ENCODE measurements around the gene FERMT3.
"Not testable (repeated sequence)": the region's sequence is repeated elsewhere in the genome, so short reads cannot be mapped to it uniquely, and the experiment has no call there.

The FERMT3 gene

GRCh38 chr11:64206457-64207255, at the start of gene FERMT3:
Gene FERMT3, plus strand, starts transcription at chr11:64206721. Its CDS starts 644 bp downstream, at chr11:64207365.
- no peak for DNase-seq

- DNase-seq = no peak
These were observed 48.7 kb upstream of the FERMT3 start for GRCh38 chr11:64157631-64158394.

GRCh38 chr11:64161037-64161436, 45.5 kb upstream of the FERMT3 start:
- DNase-seq = no peak

GRCh38 chr11:64162769-64163168, 43.8 kb upstream of the FERMT3 start:
- DNase-seq = not testable (repeated sequence)

GRCh38 chr11:64163951-64164350, 42.6 kb upstream of the FERMT3 start:
- DNase-seq = no peak

- no peak for DNase-seq
These were observed 41.9 kb upstream of the FERMT3 start for GRCh38 chr11:64164392-64165312.

GRCh38 chr11:64165481-64165841, 41.1 kb upstream of the FERMT3 start:
- DNase-seq = no peak

- peak; percentile 96 for DNase-seq
These were observed 40.5 kb upstream of the FERMT3 start, which contains the start of gene MACROD1 for GRCh38 chr11:64165842-64166635. Gene MACROD1, minus strand, starts transcription at chr11:64166113. Its CDS starts 119 bp downstream, at chr11:64165994.

GRCh38 chr11:64170419-64170818, 36.1 kb upstream of the FERMT3 start:
- no peak for DNase-seq

- DNase-seq = no peak
These were observed 32.7 kb upstream of the FERMT3 start for GRCh38 chr11:64173616-64174355.

GRCh38 chr11:64176751-64177150, 29.8 kb upstream of the FERMT3 start:
- no peak for DNase-seq

GRCh38 chr11:64178203-64178602, 28.3 kb upstream of the FERMT3 start:
- DNase-seq = no peak

- DNase-seq = no peak
These were observed 27.4 kb upstream of the FERMT3 start for GRCh38 chr11:64178951-64179639.

- no peak for DNase-seq
These were observed 25.6 kb upstream of the FERMT3 start for GRCh38 chr11:64180891-64181290.

GRCh38 chr11:64181506-64182411, 24.8 kb upstream of the FERMT3 start:
- peak; percentile 79 for DNase-seq

- no peak for DNase-seq
These were observed 22.6 kb upstream of the FERMT3 start for GRCh38 chr11:64183890-64184289.

GRCh38 chr11:64185175-64185692, 21.3 kb upstream of the FERMT3 start:
- DNase-seq = peak; percentile 66

GRCh38 chr11:64185693-64186491, 20.6 kb upstream of the FERMT3 start, which contains the start of gene STIP1:
Gene STIP1, plus strand, starts transcription at chr11:64186171. Its CDS starts 91 bp downstream, at chr11:64186262.
- peak; percentile 99 for DNase-seq

All from NCI-H510A (cell line).